Suppressor macrophage treated with lipopolysaccharide for 4 hours (primary cell): ENCODE measurements around the gene GRB2.
"Not testable (repeated sequence)": the region's sequence is repeated elsewhere in the genome, so short reads cannot be mapped to it uniquely, and the experiment has no call there.

Experiments
- DNase-seq: peaks from one replicate; pipeline ENCODE4 v3.0.0-alpha.2; 2020

Gene GRB2

GRCh38 chr17:75348386-75349012 lies 57.0 kb downstream of the GRB2 start:
- no peak for DNase-seq

DNA sequence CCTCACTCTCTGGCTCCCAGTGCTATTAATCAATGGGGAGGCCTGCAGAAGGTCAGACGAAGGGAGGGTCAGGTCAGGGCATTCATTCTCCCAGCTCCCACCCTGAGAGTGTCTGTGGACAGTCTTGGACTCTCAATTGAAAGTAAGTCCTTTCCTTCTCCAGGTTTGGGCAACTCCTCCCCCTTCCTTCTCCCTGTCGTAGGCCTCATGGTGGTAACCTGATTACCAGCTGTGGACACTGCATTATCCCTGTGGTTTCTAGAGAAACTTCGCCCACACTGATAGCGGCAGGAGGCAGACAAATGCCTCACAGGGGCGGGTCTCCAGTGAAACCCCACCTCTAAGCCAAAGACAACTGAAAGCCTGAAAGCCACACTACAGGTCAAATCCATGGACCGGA lies 58.6 kb downstream of the GRB2 start:
- DNase-seq: peak; percentile 35

DNA sequence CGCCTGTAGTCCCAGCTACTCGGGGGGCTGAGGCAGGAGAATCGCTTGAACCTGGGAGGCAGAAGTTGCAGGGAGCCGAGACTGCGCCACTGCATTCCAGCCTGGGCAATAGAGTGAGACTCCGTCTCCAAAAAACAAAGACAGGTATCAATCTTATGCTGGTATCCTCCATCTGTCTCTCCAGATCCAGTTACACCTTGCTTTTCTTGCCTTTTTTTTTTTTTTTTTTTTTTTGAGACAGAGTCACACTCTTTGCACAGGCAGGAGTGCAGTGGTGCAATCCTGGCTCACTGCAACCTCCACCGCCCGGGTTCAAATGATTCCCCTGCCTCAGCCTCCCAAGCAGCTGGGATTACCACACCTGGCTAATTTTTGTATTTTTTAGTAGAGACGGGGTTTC lies 59.1 kb downstream of the GRB2 start:
- DNase-seq: not testable (repeated sequence)

DNA sequence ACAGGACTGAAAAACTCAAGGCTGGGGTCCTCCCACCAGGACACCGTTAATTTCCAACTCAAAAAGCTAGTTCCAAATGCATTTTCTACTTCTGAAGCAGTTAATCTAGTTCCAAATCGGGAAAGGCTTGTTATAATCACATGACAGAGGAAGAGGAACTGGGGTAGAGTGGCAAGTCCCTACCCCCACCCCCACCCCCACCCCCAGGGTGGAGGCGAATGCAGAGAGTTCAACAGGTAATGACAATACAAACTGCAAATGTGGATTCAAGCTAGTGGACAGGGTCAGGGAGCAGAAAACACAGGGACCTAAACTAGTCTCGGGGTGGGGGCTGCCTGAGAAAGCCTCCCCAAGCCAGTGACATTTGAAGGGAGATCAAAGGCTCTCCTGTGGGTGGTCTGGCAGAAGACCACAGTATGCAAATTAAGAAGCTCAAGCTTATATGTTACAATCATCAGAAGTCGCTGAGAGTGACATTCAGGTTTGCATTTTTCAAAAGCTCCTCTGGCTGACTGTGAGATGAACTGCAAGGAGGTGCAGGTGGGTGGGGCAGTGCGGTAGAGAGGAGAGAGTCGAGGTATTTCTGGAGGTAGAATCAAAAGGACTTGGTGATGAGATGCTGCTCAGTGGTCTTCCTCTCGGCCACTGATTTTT lies 59.8 kb downstream of the GRB2 start:
- DNase-seq: peak; percentile 49

- no peak for DNase-seq
These were observed 60.8 kb downstream of the GRB2 start for GRCh38 chr17:75344666-75345065.

DNA sequence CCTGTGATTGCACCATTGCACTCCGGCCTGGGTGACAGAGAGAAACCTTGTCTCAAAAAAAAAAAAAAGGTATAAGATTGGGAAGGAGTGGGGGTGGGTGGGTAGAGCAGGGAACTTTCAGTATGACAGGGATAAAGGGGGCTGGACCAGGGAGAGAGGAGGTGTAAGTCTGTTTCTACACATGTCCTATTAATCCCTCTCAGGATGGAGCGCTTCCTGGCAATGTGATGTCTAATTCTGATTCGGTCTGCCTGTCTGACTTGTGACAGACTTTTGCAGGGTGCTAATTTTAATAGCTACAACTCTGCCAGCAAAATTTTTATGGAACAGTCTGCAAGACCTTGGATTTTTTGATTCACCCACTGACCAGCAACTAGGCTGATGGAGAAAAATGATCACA lies 62.5 kb downstream of the GRB2 start:
- no peak for DNase-seq

DNA sequence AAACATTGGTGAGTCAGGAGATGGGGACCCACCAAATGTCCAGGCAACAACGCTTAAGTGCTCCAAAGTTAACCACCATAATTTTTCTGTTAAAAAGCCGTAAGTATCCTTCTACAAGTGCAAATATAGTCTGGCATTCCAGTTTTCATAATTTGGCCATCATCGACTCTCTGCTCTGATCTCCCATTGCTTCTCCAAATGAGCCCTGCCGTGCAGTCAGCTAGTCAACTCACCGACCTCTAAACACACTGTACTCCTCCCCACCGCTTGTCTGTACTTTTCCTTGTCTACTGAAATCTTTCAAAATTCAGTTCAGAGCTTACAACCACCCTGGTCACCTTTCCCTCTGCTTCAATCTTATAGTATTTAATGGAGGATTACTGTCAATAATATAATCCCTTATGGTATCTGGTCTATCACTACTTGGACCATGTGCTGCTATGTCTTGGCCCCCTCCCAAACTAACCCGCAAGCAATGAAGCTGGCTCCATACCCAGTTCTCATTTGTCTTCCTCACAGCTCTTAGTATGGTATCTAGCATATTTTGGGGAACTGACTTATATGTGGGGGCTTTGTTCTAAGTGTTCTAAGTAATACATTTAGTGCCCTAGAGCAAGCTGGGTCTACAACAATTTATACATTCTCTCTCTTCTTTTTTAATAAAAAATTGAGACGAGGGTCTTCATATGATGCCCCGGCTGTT lies 63.5 kb downstream of the GRB2 start:
- DNase-seq: no peak

- DNase-seq: no peak
These were observed 64.8 kb downstream of the GRB2 start for GRCh38 chr17:75340631-75341030.

- no peak for DNase-seq
These were observed 65.5 kb downstream of the GRB2 start for GRCh38 chr17:75339971-75340370.

- peak; percentile 70 for DNase-seq
These were observed 67.1 kb downstream of the GRB2 start for GRCh38 chr17:75338335-75338734.

DNA sequence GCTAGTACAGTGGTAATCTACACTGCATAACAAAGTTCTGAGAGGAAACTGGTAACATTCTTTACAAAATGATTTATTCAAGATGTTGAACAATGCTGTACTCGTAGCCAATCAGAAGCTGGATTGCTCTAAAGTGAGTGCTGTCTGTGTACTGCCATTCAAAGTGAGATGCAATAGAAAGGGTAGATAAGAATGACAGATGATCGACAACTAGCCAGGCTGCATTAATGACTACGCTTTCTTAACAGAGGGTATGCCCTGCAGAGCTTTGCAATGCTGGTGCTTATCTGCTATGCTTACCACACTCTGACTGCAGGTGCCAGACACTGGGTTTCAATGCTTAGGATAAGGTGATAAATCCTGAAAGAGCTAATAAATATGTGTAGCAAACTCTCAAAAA lies 70.2 kb downstream of the GRB2 start:
- DNase-seq: no peak

DNA sequence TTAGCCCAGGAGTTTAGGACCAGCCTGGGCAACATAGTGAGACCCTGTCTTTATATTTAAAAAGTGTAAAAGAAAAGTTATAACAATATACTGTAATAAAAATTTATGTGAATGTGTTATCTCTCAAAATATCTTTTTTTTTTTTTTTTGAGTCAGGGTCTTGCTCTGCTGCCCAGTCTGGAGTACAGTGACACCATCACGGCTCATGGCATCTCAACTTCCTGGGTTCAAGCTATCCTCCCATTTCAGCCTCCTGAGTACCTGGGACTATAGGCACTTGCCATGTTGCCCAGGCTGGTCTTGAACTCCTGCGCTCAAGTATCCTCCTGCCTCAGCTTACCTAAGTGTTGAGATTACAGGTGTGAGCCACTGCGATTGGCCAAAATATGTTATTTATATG lies 70.8 kb downstream of the GRB2 start:
- DNase-seq: no peak

- no peak for DNase-seq
These were observed 73.8 kb downstream of the GRB2 start for GRCh38 chr17:75331671-75332070.

- DNase-seq: no peak
These were observed 77.7 kb downstream of the GRB2 start for GRCh38 chr17:75327757-75328156.

- peak; percentile 31 for DNase-seq
These were observed 79.1 kb downstream of the GRB2 start for GRCh38 chr17:75326226-75326848.

- peak; percentile 73 for DNase-seq
These were observed 79.7 kb downstream of the GRB2 start for GRCh38 chr17:75325827-75326225.

GRCh38 chr17:75325348-75325747 lies 80.1 kb downstream of the GRB2 start:
- no peak for DNase-seq

GRCh38 chr17:75321506-75321905 lies 84.0 kb downstream of the GRB2 start:
- DNase-seq: no peak

DNA sequence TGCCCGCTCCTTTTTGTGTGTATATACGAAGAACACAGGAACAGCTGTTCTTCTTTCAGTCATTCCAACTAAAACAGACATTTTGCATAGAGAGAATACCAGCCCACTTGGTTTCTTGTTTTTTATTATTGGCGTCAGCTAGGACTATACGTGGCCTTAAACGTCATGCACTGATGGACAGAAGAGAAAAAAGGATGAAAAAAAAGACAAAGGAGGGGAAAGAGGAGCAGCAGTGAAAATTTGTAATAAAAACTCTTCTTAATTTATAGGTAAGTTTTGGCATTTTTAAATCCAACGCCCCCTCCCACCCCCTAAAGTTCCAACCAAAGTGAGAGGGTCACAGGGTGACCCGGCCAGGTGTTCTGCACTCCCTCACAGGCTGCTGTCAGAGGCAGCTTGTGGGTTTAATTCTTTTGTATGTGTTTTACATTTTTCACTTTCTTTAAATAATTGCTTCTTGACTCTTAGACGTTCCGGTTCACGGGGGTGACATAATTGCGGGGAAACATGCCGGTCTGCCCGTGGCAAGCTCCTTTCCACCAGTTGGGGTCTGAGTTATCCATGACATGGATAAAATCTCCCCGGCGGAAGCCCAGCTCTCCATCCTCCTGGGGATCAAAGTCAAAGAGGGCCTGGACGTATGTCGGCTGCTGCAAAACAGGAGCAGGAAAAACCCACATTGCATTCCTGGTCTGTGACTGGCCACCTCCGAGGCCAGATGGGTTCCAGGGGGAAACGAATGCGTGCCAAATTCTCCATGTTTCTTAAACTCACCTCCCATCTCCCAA lies 85.4 kb downstream of the GRB2 start:
- no peak for DNase-seq

GRCh38 chr17:75318615-75319222 lies 86.8 kb downstream of the GRB2 start:
- DNase-seq: no peak

DNA sequence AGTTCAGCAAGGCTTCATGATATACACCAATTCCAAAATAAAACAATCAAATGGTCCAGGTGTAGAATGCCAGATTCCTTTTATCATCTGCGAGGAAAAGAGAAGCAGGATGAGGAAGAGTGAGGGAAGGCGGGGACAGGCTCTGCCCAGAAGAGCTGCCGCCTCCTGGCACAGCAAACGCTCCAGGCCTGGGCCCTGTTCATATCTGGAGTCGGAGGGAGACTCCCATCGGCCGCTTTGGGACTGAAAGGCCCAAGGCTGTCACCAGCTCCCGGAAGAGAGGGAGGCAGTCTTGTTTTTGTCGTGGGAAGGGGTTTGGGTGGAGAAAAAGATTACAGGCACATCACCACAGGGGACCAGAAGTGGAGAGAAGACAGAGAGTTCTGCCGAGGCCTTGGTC lies 87.3 kb downstream of the GRB2 start:
- DNase-seq: no peak

GRCh38 chr17:75317671-75318070 lies 87.8 kb downstream of the GRB2 start:
- peak; percentile 47 for DNase-seq

- no peak for DNase-seq
These were observed 89.2 kb downstream of the GRB2 start for GRCh38 chr17:75316253-75316652.
